GM18498 (cell line): ENCODE data around the gene SLC22A1.
"Not testable (repeated sequence)": the region's sequence is repeated elsewhere in the genome, so short reads cannot be mapped to it uniquely, and the experiment has no call there.

Experiments
- ATAC-seq: cut with Tn5 transposase; IDR thresholded peaks from one replicate; pipeline ENCODE4 v1.9.1; 2021; ENCODE audit warnings: mild to moderate bottlenecking, moderate library complexity; ENCODE audit not compliant: unreplicated experiment

SLC22A1 gene

GRCh38 chr6:160121558-160121957 is at the start of gene SLC22A1:
SLC22A1 (plus strand) TSS chr6:160121815; CDS start chr6:160121936, 121 bp downstream.
- ATAC-seq = no peak

- ATAC-seq = no peak
Measured at GRCh38 chr6:160073272-160073671, 48.3 kb upstream of the SLC22A1 start.

DNA sequence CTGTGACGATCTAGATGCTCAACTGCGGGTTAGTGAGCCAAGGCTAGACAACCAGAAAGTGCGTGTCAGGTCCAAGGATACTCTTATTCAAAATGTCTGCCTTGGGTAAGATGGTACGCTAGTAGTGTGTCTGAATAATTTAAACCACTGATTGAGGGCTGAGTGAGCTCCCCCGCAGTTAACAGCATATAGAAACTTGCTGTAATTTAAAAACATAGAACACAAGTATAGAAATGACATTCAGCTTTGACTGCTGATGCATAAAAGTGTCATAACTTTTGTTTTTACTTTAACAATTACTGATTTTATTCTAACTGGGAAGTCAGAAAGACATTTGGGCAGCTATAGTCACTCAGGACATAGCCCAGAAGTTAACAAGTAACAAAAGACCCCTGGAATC is 45.6 kb upstream of the SLC22A1 start:
- ATAC-seq = no peak

DNA sequence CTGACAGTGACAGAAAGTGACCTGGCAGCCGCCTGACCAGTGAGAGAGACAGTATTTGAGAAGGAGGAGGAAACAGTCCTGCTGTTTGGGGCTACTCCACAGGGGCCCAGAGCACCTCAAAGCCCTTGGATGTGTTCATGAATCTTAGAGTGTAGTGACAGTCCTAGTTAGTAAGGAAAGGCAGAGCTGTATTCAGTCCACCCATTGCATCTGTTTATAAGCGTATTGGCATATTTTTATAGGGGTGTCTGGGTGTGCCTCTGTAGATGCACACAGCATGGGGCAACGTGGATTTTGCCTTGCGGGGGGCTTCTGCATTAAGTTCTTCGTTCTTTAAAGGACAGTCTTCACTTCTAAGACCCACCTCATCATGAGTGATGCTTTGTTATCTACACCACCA is 44.6 kb upstream of the SLC22A1 start:
- no peak for ATAC-seq

GRCh38 chr6:160077526-160077925 is 44.1 kb upstream of the SLC22A1 start:
- ATAC-seq = no peak

DNA sequence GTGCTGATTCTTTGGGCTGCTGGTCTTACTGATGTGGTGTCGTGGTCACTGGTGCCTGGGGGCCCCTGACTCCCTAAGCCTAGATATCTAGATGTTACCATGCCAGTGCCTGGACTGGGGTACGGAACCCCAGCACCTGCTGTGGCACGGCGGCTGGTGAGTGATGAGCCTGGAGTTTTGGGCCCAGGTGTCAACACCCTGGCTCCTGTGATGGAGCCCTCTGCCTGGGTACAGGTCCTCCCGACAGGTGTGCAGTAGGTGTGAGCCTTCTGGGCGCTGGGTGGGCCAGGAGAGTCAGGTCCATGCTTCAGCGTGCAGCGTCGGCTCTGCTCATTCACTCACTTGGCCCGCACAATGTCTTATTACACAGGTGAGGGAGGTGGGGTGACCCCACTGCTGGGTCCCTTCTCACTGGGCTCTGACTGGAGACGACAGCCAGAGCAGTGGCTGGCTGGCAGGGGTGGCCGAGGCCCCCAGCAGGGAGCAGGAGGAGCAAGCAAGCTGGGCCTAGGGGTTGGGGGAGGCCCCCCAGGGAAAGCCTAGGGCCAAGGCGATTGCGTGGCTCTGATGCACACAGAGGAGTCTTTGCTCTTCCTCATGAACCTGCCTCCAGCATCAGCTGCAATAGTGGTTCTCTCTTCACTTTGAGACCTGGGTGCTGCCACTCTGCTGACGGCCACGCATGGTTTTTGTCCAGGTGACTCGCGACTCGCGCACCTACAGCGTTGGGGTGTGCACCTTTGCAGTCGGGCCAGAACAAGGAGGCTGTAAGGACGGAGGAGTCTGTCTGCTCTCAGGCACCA is 42.5 kb upstream of the SLC22A1 start:
- ATAC-seq = no peak

GRCh38 chr6:160079686-160080043 is 42.0 kb upstream of the SLC22A1 start:
- ATAC-seq = no peak

DNA sequence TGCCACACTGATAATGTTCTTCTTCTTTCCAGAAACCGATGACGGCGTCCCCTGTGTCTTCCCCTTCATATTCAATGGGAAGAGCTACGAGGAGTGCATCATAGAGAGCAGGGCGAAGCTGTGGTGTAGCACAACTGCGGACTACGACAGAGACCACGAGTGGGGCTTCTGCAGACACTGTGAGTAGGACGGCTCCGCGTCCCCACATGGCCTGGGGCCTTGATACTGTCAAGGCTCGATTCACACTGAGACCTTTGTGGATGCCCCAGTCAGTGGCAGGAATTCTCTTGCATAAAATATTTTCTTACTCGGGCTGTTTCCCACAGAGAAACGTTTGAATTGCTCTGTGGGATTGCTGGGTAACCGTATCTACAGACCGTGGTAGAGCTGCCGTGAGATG is 41.5 kb upstream of the SLC22A1 start:
- ATAC-seq = no peak

DNA sequence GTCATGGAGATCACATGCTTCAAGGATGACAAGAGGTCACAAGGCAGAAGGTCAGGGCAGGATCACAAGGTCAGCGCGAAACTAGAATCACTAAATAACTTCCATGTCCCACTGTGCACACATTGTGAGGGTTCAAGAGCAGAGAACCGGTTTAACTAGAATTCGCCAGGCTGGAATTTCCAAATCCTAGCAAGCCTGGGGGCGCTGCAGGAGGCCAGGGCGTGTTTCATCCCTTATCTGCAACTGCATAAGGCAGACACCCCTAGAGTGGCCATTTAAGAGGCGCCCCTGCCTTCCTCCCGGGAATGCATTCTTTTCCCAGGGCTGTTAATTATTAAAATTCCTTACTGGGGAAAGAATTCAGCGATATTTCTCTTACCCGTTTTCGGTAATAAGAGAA is 40.2 kb upstream of the SLC22A1 start:
- ATAC-seq = no peak

GRCh38 chr6:160082627-160083026 is 39.0 kb upstream of the SLC22A1 start:
- no peak for ATAC-seq

GRCh38 chr6:160084198-160084776 is 37.3 kb upstream of the SLC22A1 start:
- ATAC-seq = no peak

DNA sequence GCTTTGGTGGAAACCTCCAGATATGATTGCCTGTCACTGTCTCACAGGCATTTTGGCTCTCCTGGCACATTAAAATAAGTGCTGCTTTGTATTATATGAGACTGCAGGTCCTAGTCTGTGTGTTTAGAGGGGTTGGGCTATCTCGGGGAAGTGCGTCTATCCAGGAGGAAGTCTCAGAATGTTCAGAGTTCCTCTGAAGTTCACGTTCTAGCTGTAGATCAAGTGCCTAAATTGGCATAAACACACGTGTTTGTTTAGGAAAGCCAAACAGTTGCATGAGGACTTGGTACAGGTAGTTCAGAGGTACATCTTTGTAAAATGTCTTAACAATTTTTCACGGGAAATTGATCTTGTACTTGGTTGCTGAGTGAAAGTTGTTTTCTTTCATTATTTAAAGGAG is 36.4 kb upstream of the SLC22A1 start:
- no peak for ATAC-seq

GRCh38 chr6:160085713-160086505 is 35.7 kb upstream of the SLC22A1 start:
- ATAC-seq = no peak

GRCh38 chr6:160086754-160087153 is 34.9 kb upstream of the SLC22A1 start:
- no peak for ATAC-seq

GRCh38 chr6:160088069-160088783 is 33.4 kb upstream of the SLC22A1 start:
- ATAC-seq = no peak

- ATAC-seq = no peak
Measured at GRCh38 chr6:160088784-160089533, 32.7 kb upstream of the SLC22A1 start.

DNA sequence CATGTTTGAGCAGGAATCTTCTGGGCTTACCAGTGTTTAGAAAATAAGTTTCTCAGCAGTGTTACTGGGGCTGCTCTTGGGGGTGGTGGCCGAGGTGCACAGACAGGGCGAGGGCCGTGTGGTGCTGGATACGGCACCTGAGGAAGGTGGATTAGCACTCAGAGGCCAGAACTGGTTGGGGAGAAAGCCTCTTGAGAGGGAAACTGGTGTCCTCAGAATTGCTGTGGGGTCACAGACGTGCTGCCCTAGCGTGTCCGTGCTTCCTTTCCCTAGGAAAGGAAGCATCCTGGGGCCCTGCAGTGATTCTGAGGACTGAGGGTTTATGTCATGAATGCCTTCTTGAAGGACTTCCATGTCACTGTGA is 32.1 kb upstream of the SLC22A1 start:
- ATAC-seq = no peak

DNA sequence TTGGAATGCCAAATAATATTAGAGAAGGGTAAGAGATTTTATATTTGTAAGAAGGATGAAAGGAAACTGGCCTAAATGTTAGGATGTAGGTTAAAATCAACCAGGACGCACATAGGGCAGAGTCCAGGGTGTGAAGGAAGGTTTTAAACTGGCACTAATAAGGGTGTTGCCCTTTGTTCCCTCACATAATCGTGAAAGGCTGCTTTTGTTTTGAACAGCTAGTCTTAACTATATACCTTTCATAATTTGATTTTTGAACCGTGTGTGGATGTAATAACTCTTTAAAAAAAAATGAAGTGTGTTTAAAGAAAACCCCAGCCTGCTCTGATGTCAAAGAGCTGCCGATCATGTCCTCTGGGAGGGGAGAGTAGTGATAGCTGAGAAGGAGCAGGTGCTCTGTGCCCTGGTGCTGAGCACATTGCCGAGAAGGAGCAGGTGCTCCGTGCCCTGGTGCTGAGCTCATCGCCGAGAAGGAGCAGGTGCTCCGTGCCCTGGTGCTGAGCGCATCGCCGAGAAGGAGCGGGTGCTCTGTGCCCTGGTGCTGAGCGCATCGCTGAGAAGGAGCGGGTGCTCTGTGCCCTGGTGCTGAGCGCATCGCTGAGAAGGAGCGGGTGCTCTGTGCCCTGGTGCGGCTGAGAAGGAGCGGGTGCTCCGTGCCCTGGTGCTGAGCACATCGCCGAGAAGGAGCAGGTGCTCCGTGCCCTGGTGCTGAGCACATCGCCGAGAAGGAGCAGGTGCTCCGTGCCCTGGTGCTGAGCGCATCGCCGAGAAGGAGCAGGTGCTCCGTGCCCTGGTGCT is 31.0 kb upstream of the SLC22A1 start:
- not testable (repeated sequence) for ATAC-seq

DNA sequence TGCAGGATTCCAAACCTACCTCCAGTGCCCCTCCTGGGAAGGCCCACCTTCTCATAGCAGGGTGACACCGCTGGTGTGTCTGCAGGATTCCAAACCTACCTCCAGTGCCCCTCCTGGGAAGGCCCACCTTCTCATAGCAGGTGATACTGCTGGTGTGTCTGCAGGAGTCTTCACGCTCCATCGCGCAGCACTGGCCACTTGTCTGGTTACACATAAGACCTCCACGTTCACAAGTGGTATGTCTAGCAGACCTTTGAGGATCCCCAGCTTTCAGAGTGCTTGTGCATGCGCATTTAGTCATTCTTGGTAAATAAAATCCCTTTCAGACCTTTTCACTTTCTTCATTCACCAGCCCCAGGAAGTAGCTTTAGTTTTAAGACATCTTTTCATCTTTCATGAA is 29.4 kb upstream of the SLC22A1 start:
- ATAC-seq = not testable (repeated sequence)

DNA sequence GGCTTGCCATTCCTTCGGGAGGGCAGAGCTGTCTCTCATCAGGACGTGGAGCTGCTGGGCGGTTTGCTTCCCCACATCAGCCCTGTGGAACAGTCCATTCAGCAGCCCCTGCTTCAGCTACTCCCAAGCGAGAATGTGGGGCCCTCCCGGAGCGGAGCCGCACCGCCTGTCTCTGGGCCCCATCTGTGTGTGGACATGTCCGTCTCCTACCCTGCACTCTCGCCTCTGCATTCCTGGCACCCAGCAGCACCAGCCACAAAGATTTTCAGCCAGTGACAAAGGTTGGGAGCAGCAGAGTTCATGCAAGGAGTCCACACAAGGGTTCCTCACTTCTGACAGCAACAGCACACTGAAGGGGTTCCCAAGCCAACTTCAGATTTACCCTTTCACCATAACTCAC is 29.0 kb upstream of the SLC22A1 start:
- ATAC-seq = no peak
